MG63 (cell line): ENCODE data around the gene TFE3. TPM values are rescaled to one million over a fixed set of nuclear protein-coding genes. Genes with fewer than 3 reads are reported as not detected.

Experiments used
- DNase-seq: peaks from one replicate; pipeline ENCODE4 v3.0.0-alpha.2; 2020
- H3K27me3 ChIP-seq: fragments of 250-450 bp; sonication (Bioruptor Pico); 2 replicates; pipeline ENCODE4 v1.5.1; 2020; ENCODE audit warnings: mild to moderate bottlenecking, moderate library complexity
- H3K36me3 ChIP-seq: fragments of 250-450 bp; sonication (Bioruptor Pico); 2 replicates; pipeline ENCODE4 v1.5.1; 2020; ENCODE audit warnings: mild to moderate bottlenecking, moderate library complexity
- H3K4me3 ChIP-seq: fragments of 250-450 bp; sonication (Bioruptor Pico); 2 replicates; pipeline ENCODE4 v1.5.1; 2020; ENCODE audit warnings: mild to moderate bottlenecking, moderate library complexity
- H3K9me3 ChIP-seq: fragments of 250-450 bp; sonication (Bioruptor Pico); 2 replicates; pipeline ENCODE4 v1.5.1; 2020; ENCODE audit warnings: mild to moderate bottlenecking, moderate library complexity
- total RNA-seq: library from RNA; depleted of rRNA; stranded (reverse); fragments of >200 nt; shearing (Covaris generic); gene quantifications from 2 replicates; pipeline ENCODE4 v1.2.3, GENCODE V29; 2014; ENCODE audit warnings: low replicate concordance; rRNA removed

TFE3 gene
- total RNA-seq: 41.4 and 49.3 TPM in 2 replicates

GRCh38 chrX:49043220-49043986 lies at the start of gene TFE3:
Gene TFE3 (minus strand): TSS chrX:49043357. CDS start chrX:49043226, 131 bp downstream.
- no peaks in the 10 kb centered on the region for H3K9me3 ChIP-seq
- no peaks in the 10 kb centered on the region for H3K27me3 ChIP-seq
- H3K36me3 ChIP-seq: peaks cover 16% of the 10 kb centered on the region
- peak; percentile 96 for DNase-seq
- H3K4me3 ChIP-seq: peak within 1 kb of the TSS; percentile 86

DNA sequence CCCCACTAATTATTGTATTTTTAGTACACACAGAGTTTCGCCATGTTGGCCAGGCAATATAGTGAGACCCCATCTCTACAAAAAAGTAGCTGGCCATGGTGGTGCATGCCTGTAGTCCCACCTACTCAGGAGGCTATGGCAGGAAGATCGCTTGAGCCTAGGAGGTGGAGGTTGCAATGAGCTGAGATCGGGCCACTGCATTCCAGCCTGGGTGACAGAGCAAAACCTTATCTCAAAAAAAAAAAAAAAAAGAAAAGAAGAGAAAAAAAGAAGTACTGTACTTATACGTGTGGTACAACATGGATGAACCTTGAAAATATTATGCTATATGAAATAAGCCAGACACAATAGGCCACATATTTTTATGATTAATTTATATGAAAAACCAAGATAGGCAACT lies 46.4 kb upstream of the TFE3 start:
- Histone ChIP-seq H3K4me3 (no peak overlapping the region), H3K27me3 (no peaks in the 10 kb centered on the region), H3K9me3 (no peaks in the 10 kb centered on the region), H3K36me3 (no peaks in the 10 kb centered on the region)
- no peak for DNase-seq

DNA sequence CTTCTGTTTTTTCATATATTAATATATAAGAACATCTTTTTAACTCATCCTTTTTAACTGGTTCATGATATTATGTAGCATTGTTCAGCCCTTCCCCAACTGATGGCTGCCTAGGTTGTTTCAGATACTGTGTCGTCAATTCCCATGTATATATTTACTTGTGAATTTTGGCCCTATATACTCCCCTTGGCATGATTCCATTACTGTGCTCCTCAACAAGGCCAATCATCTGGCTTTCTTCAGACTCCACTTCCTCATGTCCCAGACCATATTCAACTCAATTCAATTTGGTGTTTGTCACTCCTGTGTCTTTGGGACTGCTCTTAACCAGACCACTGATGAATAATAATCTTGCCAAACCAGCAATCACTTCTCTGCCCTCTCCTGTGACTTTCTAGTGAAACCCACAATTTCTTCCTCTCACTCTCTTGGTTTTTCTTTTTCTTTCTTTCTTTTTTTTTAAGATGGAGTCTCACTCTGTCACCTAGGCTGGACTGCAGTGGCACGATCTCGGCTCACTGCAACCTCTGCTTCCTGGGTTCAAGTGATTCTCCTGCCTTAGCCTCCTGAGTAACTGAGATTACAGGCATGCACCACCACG lies 39.2 kb upstream of the TFE3 start:
- no peak overlapping the region for H3K4me3 ChIP-seq
- no peaks in the 10 kb centered on the region for H3K36me3 ChIP-seq
- H3K9me3 ChIP-seq: no peaks in the 10 kb centered on the region
- DNase-seq: no peak
- no peaks in the 10 kb centered on the region for H3K27me3 ChIP-seq

- Histone ChIP-seq H3K36me3 (no peaks in the 10 kb centered on the region; the same call in 1 of the 2 replicates), H3K4me3 (peak within 1 kb of the TSS; percentile 83), H3K9me3 (no peaks in the 10 kb centered on the region), H3K27me3 (no peaks in the 10 kb centered on the region)
- peak; percentile 80 for DNase-seq
Measured at GRCh38 chrX:49079489-49080428, 36.6 kb upstream of the TFE3 start, which contains the start of gene WDR45. Gene WDR45 (minus strand): TSS chrX:49079887. CDS start chrX:49078095, 1,792 bp downstream.

- no peak overlapping the region for H3K4me3 ChIP-seq
- no peaks in the 10 kb centered on the region; the same call in none of the 2 replicates for H3K36me3 ChIP-seq
- no peak for DNase-seq
- H3K27me3 ChIP-seq: no peaks in the 10 kb centered on the region
- no peaks in the 10 kb centered on the region for H3K9me3 ChIP-seq
Measured at GRCh38 chrX:49077941-49078340, 34.8 kb upstream of the TFE3 start.

- H3K36me3 ChIP-seq: no peaks in the 10 kb centered on the region; the same call in none of the 2 replicates
- H3K27me3 ChIP-seq: no peaks in the 10 kb centered on the region
- no peak overlapping the region for H3K4me3 ChIP-seq
- DNase-seq: no peak
- H3K9me3 ChIP-seq: no peaks in the 10 kb centered on the region
Measured at GRCh38 chrX:49075347-49075746, 32.2 kb upstream of the TFE3 start.

GRCh38 chrX:49073601-49074575 lies 30.7 kb upstream of the TFE3 start, which contains the start of gene PRAF2:
Gene PRAF2 (minus strand): TSS chrX:49074002. CDS start chrX:49073987, 15 bp downstream.
- Histone ChIP-seq H3K9me3 (no peaks in the 10 kb centered on the region), H3K36me3 (no peaks in the 10 kb centered on the region; the same call in none of the 2 replicates), H3K4me3 (peak within 1 kb of the TSS; percentile 73), H3K27me3 (no peaks in the 10 kb centered on the region)
- peak; percentile 91 for DNase-seq

- DNase-seq: no peak
Measured at GRCh38 chrX:49072712-49073095, 29.5 kb upstream of the TFE3 start.

DNA sequence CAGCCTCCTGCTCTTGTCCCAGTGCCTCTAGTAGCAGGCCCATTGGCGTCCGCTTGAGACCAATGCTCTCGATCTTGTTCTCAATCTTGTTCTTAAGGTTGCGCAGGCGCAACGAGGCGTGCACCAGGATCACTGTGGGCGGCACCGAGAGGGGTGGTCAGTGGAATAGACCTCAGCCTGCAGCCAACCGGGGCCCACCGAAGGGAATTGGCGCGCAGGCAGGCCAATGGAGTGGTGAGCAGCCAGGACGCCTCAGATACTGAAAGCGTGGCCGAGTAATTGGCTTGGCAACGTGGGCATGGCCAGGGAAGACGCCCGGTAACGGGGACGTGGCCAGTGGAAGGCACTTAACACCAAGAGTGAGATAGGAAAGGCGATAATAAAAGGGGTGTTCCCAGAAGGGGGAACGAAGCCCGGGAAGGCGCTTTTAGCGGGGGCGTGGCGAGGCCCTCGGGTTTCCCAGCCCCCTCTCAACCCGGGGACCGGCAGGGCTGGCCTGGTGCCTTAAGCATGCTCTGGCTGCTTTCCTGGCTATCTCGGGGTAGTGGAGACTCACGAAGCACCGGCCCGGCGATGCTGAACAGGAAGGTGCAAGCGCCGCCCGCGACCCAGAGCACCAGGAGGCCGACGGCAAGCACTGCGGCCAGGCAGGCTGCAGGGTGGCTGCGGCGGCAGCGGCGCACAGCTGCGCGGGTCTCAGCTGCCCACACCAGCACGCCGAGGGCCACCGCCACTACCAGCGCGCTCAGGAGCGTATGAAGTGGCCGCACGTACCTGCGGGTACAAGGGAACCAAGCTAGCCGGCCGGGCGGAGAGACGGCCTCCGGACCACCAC lies 28.9 kb upstream of the TFE3 start:
- no peak for DNase-seq
- H3K27me3 ChIP-seq: no peaks in the 10 kb centered on the region
- H3K4me3 ChIP-seq: no peak overlapping the region
- H3K9me3 ChIP-seq: no peaks in the 10 kb centered on the region
- no peaks in the 10 kb centered on the region; the same call in none of the 2 replicates for H3K36me3 ChIP-seq

More at GRCh38 chrX:49072712-49073095, 29.5 kb upstream of the TFE3 start:
- Histone ChIP-seq H3K27me3 (no peaks in the 10 kb centered on the region), H3K9me3 (no peaks in the 10 kb centered on the region), H3K4me3 (peak overlapping the region; percentile 73), H3K36me3 (no peaks in the 10 kb centered on the region; the same call in none of the 2 replicates)

GRCh38 chrX:49070988-49071387 lies 27.8 kb upstream of the TFE3 start:
- no peak overlapping the region for H3K4me3 ChIP-seq
- H3K36me3 ChIP-seq: no peaks in the 10 kb centered on the region; the same call in none of the 2 replicates
- no peaks in the 10 kb centered on the region for H3K27me3 ChIP-seq
- no peaks in the 10 kb centered on the region for H3K9me3 ChIP-seq
- no peak for DNase-seq

DNA sequence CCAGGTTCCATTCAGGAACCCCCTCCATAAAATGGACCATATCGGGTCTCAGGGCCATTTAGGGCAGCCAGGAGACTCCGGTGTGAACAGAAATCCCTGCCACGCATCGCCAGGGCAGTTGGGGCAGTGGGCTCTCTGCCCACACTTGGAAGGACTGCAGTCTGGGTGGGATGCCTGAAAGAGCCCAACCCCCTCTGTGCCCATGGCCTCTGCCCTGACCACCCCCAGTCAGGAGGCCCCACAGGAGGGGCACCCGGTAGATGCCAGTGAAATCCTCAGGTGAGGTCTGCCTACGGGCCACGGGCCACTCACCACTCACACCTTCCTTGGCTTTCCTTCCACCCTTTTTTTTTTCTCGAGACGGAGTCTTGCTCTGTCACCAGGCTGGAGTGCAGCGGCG lies 25.9 kb upstream of the TFE3 start:
- no peak for DNase-seq

DNA sequence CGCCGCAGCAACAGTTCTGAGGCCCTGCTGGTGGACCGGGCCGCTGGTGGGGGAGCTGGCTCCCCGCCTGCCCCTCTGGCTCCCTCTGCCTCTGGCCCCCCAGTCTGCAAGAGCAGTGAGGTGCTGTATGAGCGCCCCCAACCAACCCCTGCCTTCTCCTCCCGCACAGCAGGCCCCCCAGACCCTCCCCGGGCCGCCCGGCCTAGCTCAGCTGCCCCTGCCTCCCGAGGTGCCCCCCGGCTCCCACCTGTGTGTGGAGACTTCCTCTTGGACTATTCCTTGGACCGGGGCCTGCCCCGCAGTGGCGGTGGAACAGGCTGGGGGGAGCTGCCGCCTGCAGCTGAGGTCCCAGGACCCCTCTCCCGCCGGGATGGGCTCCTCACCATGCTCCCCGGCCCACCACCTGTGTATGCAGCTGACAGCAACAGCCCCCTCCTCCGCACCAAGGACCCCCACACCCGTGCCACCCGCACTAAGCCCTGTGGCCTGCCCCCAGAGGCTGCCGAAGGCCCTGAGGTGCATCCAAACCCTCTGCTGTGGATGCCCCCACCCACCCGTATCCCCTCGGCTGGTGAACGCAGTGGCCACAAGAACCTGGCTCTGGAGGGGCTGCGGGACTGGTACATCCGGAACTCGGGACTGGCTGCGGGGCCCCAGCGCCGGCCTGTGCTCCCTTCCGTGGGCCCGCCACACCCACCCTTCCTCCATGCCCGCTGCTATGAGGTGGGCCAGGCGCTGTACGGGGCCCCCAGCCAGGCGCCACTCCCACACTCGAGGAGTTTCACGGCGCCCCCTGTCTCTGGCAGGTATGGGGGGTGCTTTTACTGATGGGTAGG lies 24.3 kb upstream of the TFE3 start:
- no peak overlapping the region for H3K4me3 ChIP-seq
- H3K27me3 ChIP-seq: no peaks in the 10 kb centered on the region
- DNase-seq: no peak
- no peaks in the 10 kb centered on the region for H3K9me3 ChIP-seq
- no peaks in the 10 kb centered on the region for H3K36me3 ChIP-seq

More for the DNA sequence above, 25.9 kb upstream of the TFE3 start:
- Histone ChIP-seq H3K4me3 (no peak overlapping the region), H3K36me3 (no peaks in the 10 kb centered on the region; the same call in 1 of the 2 replicates), H3K27me3 (no peaks in the 10 kb centered on the region), H3K9me3 (no peaks in the 10 kb centered on the region)

- DNase-seq: no peak
- no peaks in the 10 kb centered on the region for H3K9me3 ChIP-seq
- H3K27me3 ChIP-seq: no peaks in the 10 kb centered on the region
- H3K4me3 ChIP-seq: no peak overlapping the region
- H3K36me3 ChIP-seq: no peaks in the 10 kb centered on the region
Measured at GRCh38 chrX:49066690-49067089, 23.5 kb upstream of the TFE3 start.

DNA sequence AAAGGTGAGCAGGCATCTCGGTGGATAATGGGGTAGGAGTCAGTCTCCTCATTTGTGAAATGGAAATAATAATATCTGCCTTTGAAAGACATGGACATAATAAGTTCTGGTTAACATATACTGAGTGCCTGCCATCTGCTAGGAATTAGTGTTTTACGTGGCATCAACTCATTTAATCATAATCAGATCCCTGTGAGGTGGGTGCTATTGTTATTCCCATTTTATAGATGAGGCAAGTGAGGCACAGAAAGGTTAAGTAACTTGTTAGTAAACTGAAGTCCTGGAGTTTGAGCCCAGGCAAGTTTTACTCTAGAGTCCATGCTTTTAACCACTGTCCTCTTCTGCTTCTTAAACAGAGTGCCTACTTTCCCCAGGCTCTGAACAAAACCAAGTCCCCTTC lies 23.1 kb upstream of the TFE3 start:
- H3K9me3 ChIP-seq: no peaks in the 10 kb centered on the region
- no peaks in the 10 kb centered on the region for H3K36me3 ChIP-seq
- no peak for DNase-seq
- H3K27me3 ChIP-seq: no peaks in the 10 kb centered on the region
- no peak overlapping the region for H3K4me3 ChIP-seq
